Activated CD8-positive, alpha-beta memory T cell treated with anti-CD3 and anti-CD28 coated beads for 4 hours (primary cell): ENCODE results near the gene SIGLEC9.

Experiments used
- DNase-seq, 2 donors: peaks; one replicate each; pipeline ENCODE4 v3.0.0-alpha.2; 2020; ENCODE audit warnings: low read depth in 2 of 2

SIGLEC9 gene

DNA sequence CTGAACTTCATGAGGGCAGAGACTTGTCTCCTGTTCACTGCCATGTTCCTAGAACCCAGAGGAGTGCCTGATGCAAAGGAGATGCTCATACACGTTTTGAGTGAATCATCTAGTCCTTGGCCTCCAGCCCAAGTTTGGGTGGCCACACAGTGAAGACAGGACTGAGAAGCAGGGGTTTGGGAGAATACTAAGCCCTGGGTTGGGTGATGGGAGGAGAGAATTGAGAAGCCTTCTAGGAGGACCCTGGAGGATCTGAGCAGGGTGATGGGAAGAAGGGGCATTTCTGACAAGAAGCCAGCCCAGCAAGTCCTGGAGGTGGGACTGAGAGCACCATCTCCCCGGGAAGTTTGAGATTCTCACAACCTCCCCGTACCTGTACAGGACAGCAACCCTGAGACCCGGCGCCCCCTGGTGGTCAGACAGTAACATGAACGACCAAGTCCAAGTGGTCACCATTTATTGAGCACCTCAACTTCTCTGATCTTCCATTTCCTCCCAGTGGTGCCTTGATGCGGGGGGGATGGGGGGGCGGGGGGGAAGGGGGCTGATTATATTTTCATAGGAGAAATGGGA is 27.5 kb upstream of the SIGLEC9 start:
- DNase-seq = peak; percentile 43 to 48

DNA sequence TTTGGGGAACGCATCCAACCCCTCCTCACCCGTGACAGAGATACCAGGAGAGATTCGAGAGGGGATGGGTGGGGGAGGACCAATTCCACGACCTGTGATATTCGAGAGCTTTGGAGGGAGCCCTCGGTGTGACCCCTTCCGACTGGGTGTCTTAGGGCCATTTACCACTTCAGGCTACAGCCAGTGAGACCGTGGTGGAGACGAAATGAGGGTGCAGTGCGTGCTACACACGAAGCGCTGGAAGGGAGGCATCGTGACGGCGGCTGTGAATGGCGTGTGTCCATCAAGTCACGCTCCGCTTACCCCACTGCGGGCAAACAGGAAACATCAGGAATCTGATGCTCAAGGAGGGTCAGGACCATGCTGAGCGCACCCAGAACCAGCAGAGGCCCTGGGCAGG is 26.9 kb upstream of the SIGLEC9 start:
- no peak for DNase-seq

DNA sequence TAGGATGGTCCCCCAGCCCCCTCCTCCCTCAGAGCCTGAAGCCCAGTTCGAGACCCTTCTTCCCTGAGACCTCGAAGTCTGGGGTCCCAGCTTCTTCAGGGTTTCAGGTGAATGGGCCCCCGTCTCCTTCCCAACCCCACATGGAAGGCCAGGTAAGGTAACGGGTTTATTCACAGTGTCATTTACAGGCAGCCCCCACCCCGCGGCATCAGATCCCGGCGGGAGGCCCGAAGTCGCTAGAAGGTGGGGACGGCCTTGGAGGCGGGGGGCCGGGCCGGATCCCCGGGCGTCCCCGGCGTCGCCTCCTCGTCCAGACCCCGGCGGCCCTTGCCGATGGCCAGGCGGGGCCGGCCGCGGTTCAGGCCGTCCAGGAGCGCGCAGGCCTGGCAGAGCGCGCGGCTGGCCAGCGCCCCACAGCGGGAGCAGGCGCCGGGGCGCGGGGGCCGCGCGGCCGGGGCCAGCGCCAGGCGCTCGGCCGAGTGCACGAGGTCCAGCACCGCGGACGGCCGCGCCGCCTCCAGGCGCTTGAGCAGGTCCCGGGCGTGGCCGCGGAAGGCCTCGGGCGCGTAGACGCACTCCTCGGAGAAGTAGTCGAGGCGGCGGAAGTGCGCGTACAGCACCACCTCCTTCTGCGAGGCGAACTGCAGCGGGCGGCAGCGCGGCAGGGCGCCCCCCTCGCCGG is 26.2 kb upstream of the SIGLEC9 start:
- DNase-seq = no peak

DNA sequence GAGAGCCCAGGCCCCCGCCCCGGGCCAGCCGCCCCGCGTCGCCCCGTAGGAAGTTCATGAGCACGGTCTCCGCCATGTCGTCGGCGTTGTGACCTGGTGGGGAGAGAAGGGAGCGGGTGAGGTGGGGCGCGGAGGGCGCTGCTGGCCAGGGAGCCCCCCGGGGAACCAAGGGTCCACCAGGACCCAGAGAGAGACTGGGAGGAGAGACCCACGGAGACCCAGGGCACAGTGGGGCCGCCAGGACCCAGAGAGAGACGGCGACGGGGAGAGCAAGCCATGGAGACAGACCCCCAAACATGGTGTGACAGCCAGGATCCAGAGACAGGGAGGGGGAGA is 25.7 kb upstream of the SIGLEC9 start:
- no peak for DNase-seq

DNA sequence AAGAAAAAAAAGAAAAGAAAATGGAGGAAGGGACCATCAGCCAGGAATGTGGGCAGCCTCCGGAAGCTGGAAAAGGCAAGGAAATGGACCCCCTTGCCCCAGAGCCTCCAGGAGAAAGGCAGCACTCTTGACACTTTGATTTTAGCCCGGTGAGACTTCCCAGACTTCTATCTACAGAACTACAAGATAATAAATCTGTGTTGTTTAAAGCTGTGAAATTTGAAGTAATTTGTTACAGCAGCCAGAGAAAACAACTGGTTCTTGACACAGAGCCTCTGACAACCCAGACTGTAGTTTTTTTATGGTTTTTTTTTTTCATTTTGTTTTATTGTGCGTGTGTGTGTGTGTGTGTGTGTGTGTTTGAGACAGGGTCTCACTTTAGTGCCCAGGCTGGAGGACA is 24.1 kb upstream of the SIGLEC9 start:
- DNase-seq = no peak

DNA sequence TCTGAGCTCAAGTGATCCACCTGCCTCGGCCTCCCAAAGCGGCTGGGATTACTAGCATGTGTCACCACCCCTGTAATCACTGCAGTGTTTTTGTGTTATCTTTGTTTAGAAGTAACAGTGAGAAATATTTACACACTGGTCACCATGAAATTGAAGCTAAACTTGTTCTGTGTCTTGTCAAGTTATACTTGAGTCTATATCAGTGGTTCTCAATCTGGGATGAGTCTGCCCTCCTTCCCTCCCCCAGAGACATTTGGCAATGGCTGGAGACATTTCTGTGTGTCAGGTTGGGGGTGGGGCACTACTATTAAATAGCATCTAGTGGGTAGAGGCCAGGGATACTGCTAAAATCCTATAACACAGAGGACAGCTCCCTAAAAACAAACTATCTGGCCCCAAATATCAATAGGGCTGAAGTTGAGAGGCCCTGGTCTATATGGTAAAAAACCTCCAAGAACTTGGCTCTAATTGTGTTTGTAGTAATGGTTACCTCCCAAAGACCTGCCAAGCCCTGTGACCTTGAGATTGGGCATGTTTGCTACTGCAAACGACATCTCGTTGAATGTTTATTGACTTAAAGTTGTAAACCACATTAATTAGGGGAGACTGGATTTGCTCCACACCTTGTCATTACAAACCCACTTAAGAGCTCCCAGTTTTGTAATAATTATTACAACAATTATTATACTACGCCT is 23.4 kb upstream of the SIGLEC9 start:
- DNase-seq = no peak

DNA sequence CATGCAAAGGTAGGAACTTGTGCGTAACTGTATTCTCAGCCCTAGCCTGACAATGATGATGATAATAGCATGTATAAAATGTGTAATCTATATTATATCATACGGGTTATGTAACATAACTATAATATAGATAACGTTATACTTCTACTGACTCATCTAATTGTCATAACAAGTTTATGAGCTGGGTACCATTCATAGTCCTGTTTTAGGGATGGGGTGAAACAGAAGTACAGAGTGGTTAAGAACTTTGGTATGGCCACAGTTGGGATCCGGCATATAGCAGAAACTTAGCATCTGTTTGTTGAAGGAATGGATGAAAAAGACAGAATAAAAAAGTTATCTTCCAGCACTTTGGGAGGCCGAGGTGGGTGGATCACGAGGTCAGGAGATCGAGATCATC is 21.7 kb upstream of the SIGLEC9 start:
- DNase-seq = no peak

DNA sequence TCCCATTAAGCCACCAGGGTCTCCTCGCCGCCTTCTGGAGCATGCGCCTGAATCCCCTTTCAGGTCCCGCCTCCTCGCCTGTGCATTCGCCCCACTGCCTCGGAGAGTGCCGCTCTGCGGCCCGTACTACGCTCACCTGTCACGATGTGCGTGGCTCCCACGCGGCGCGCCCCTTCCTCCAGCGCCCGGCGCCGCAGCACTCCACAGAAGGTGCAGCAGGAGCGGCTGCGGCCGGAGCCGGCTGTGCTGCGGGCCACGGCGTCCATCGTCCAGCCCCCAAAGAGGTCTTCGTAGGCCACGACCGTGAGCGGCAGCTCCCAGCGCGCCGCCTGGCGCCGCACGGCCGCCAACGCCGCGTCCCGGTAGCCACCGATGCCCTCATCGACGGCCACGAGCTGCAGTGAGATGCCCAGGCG is 20.8 kb upstream of the SIGLEC9 start:
- DNase-seq = no peak

DNA sequence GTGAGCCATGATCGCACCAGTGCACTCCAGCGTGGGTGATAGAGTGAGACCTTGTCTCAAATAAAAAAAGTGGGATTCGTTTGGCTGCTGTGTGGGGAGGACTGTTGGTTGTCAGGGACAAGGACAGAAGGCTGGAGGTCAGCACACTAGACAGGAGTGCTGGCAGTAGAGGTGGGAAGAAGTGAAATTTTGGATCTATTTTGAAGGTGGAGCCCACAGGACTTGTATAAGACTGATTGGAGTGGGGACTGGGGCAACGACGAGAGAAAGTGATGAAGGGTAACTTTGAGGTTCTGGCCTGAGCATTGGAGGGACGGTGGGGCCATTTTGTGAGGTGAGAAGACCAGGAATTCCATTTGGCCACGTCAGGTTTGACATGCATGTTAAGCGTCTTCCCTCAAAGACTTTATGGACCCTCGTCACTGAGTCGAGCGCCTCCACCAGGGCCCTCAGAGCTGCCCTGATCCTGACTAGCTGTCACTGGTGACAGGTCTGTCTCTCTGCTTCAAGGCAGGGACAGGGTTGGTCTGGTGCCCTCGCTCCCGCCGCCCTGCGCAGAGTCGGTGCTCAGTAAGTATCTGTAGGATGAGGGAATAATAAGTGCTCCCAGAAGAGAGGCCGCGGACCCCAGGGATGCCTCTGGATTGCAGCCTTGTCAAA is 17.2 kb upstream of the SIGLEC9 start:
- no peak for DNase-seq

DNA sequence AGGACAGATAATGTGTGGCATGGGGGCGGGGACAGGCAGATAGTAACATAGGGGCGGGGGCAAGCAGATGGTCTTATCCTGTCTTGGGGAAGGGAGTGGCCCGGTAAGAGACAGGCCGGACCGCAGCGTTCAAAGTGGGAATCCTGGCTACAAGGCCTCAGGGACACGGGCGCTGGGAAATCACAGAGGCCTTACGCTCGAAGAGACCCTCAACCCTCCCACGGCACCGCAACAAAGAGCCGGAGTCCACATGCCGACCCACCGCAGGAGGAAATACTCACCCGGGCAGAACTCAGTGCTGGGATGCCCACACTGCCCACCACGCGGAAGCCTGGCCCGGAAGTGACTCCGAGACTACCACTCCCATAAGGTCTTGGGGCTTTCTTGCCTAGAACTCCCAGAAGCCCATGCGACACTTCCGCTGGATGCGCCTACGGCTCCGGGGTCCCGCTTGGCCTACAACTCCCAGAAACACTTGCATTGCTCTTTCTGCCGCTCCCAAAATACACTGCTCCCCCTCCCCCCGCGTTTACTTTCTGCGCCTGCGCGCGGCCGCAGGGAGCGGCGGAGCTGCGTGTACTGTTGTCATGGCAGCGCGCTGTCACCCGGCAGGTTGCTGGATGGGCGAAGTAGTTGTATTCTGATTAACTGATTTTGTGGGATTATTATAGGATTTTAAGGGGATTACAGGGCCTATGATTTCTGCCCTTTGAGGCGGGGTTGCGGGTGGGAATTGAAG is 16.5 kb upstream of the SIGLEC9 start, which contains the start of gene CTU1:
Gene CTU1, minus strand, starts transcription at position 344 of the 739 bp plus-strand sequence. CDS start 3,840 bp downstream, outside the sequence.
- DNase-seq = peak; percentile 96 to 99

DNA sequence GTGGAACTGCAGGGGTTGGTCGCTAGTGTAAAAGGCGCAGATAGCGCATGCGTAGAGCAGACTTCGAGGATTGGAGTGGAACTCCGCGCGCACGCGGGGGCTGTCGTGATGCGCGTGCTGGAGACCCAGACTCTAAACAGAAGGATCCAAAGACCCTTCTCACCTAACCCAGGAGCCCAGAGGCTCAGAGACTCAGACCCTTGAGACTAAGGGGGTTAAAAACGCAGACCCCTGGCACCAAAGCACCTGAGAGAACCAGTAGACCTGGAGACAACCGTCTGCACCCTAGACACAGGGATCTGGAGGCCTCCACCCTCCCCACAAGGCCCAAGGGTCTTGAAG is 15.9 kb upstream of the SIGLEC9 start:
- DNase-seq = no peak

DNA sequence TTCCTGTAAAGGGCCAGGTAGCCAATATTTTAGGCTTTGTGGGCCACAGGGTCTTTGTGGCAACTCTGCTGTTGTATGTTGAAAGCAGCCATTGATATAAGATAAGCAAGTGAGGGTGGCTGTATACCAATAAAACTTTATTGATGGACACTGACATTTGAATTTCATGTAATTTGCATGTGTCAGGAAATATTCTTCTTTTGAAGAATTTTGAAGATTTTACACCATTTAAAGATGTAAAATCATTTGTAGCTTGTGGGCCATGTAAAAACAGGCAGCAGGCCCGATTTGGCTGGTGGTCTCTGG is 14.1 kb upstream of the SIGLEC9 start:
- DNase-seq = no peak

DNA sequence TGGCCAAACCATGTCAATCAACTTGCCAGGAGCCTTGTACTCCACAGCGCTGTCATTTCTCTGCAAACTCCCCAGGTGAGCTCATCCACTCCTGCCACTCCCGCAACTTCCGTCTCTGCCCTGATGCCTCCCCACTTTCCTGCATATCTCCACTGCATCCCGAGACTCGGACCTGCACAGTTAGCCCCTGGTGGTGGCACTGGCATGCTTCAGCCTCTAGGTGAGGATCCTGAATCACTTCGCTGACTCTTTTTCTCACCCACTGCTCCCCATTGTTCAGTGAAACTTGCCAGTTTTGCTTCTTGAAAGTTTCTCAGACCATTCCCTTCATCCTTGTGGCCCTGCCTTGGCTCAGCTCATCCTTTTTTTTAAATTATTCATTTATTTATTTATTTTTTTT is 13.1 kb upstream of the SIGLEC9 start:
- no peak for DNase-seq

DNA sequence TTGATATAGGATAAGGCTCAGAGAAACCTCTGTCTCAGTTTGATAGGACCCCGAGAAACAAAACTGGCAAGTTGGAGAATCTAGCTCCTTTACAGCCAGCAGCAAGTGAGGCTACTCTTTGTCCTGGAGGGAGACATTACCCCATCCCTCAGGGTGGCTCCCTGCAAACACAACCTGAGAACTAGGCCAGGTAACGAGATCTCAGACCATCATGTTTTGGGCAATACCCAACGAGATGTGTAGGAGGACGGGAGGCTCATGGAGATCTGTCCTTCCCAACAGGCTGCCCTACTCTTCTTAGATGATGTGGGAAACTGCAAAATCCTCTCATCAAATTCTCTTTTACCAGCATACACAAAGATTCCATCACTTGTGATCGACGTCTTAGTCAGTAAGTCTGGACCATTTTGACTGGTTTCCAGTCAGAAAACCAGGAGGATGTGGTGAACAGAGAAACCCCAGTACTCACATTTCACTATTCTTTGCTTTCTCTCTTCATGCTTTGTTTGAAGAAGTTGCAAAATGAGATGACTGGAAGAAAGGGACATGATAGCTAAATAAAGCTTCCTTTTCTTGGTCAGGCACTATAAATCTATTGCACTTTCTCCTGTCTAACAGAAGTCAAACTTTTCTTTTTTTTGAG is 10.5 kb upstream of the SIGLEC9 start:
- DNase-seq = no peak

DNA sequence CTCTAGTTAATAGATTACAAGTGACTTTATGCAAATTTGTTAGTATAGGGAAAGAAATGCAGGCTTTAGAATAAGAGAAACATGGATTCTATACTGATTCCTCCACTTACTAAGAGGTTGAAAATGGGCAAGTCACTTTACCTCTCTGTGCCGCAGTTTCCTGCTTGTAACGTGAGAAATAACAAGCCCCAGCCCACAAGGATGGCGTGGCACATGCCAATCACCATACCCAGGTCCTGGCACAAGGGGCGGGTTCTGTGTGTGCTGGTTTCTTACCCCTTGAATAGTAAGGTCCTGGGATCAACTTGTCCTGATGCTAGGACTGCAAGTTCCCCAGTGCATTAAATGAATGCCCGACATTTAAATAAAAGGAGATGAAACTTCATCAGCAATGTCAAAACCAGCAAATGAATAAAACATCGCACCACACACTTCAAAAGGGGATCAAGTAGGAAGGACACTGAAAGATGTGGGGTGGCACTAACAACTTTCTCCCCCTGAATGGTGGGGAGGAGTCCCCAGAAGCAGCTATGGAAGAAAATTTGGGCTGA is 7.9 kb upstream of the SIGLEC9 start:
- DNase-seq = no peak

DNA sequence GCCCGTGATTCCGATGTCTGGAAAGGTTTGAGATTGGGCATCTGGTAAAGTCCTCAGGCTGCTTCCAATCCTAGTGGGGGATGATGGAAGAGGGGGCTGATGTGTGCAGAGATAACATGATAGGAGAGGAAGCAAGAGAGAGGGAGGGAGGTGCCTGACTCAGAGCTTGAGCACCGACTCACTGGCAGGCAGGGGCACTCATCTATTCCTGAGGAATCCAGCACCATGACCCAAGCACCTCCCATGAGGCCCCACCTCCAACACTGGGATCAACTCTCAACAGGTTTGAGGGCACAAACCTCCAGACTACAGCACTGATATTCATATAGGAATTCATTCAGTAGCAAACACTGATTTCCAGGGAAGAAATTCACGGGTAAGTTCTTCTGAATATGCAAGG is 5.6 kb upstream of the SIGLEC9 start:
- DNase-seq = no peak

DNA sequence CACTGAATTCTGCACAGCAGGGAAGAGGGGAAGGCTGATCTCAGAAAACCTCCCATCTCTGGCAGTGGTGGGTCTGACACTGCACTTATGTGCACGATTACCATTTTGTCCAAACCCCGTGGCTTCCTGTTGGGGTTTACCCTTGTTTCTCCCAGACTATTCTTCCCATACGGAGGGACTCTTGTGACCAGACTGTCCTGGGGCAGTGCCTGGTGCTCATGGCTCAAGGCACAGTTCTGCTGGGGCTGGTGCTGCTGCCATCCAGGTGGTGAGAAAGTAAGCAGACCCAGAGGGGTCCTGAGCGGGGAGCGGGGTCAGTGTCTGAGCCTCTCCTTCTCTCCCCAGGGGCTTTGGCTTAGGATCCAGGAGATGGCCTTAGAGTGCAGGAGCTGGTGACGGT is 5.1 kb upstream of the SIGLEC9 start:
- no peak for DNase-seq

DNA sequence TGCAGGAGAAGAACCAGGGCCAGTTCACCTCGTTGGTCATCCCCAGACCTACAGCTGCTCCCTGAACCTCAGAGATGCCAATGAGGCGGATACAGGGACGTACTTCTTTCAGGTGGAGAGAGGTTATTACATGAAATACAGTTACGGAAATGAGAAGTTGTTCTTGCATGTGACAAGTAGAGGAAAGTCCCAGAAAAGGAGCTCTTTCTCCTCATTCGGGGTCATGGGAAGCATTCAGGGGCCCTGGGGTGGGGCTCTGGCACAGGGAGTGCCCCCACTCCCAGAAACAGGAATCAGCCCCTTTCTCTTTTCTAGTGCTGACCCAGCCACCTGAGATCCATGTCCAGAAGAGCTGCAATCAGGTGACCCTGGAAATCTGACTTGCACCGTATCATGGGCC is 4.5 kb upstream of the SIGLEC9 start:
- no peak for DNase-seq

DNA sequence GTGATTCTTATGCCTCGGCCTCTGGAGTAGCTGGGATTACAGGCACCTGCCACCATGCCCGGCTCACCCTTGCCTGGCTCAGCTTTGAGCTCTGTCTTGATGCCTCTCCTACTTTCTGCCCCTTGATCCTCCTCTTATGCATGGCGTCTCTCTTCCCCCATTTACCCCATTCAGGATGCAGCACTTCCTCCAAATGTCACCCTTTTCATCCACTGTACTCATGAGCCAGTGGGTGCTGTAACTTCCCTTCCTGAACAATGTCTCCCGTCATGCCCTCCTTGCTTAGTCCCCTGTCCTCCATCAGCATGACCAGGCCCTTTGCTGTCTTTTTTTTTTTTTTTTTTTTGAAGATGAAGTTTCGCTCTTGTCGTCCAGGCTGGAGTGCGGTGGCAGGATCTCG is 3.4 kb upstream of the SIGLEC9 start:
- DNase-seq = no peak

DNA sequence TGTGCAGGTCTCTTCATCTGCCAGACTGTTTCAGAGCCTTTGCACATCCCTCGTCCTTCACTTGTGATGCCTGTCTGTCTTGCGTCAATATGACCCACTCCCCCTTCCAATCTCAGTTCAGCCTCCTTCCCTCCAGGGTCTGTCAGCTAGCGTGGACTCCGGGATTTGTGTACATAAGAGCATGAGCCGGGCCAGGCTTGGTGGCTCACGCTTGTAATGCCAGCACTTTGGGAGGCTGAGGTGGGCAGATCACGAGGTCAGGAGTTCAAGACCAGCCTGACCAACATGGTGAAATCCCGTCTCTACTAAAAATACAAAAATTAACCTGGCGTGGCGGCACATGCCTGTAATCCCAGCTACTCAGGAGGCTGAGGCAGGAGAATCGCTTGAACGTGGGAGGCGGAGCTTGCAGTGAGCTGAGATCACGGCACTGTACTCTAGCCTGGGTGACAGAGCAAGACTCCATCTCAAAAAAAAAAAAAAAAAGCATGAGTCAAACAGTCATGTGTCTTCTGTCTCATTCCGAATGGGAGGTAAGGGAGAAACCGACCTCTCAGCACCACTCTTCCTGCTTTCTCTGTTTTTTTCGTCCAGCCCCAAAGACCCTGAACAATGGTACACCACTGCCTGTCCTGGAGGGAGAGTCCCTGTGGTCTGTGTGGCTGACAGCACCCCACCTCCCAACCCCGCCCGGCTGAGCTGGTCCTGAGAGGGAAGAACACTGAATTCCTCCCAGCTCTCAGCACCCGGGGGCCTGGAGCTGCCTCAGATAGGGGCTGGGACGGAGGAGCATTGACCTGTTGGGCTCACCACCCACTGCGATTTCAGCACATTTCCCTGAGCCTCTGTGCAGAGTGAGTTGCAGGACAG is 2.4 kb upstream of the SIGLEC9 start:
- no peak for DNase-seq

DNA sequence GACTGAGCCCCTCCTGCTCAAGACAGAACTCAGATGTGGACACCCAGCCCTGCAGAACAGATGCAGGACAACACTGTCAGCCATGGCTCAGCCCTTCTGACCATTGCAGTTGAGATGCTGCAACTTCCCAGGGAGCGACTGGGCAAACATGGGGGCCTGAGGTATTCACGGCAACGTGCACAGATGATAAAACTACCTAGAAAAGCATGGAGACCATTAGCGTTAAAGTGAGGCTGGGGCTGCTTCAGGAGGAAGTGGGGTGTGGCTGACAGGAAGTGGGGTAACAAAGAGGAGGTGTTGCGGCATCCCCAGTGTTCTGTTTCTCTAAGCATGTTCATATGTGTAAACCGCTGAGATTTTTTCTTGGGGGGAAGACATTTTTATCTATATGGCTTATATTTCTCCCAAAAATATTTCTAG is 1.3 kb upstream of the SIGLEC9 start:
- DNase-seq = peak in 1 of 2 donors; percentile 38
